ENCODE results near the gene SHF. TPM values are rescaled to one million over a fixed set of nuclear protein-coding genes. Genes with fewer than 3 reads are reported as not detected.

The SHF gene
- total RNA-seq, 2 experiments from 2014 or later = 19.8 to 23.5 TPM

DNA sequence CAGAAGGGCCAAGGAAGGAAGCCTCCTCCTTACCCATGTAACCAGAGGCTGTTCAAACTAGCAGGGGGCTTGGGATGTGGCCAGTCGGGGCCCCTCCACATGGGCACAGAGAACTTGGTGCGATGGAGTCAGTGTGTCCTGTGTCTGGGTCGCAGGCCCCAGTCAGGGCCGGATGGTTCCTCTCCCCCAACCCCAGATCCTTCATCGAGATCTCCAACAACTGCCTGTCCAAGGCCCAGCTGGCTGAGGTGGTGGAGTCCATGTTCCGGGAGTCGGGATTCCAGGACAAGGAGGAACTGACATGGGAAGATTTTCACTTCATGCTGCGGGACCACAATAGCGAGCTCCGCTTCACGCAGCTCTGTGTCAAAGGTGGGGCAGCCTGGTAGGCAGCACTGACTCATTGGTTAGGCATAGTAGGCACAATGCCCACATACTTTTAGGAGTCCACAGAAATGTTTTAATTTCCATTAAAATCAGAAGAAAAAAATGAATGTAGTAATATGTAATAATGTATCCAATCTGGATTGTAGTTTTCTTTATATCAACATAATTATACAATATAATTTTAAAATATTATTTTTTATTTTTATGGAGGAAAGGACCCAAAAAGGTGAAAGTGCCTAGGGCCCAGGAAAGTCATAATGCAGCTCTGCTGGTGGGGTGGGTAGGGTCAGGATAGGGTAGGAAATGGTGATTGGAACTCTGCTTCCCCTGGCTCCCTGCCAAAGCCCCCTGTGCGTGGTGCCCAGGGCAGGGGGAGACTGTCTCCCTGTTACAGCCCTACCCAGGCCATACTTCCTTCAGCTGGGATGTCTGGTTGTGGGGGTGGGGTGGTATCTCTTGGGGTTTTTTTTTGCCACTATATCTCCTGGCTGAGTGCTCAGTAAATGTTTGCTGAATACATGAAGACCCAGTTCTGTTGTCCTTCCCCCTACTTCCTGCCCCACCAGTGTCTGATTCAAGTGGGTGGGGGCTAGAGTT, 39.4 kb downstream of the SHF start:
- Mint-ChIP-seq H3K4me3 (no peak overlapping the region), H3K4me1 (ENCODE audit: low read depth) (no peaks in the 10 kb centered on the region), H3K27me3 (no peaks in the 10 kb centered on the region), H3K36me3 (ENCODE audit: low read depth) (peaks cover 5% of the 10 kb centered on the region), H3K9me3 (no peaks in the 10 kb centered on the region), H3K27ac (no peak overlapping the region)
- no peak for DNase-seq
- TF ChIP-seq, protein P1, sequence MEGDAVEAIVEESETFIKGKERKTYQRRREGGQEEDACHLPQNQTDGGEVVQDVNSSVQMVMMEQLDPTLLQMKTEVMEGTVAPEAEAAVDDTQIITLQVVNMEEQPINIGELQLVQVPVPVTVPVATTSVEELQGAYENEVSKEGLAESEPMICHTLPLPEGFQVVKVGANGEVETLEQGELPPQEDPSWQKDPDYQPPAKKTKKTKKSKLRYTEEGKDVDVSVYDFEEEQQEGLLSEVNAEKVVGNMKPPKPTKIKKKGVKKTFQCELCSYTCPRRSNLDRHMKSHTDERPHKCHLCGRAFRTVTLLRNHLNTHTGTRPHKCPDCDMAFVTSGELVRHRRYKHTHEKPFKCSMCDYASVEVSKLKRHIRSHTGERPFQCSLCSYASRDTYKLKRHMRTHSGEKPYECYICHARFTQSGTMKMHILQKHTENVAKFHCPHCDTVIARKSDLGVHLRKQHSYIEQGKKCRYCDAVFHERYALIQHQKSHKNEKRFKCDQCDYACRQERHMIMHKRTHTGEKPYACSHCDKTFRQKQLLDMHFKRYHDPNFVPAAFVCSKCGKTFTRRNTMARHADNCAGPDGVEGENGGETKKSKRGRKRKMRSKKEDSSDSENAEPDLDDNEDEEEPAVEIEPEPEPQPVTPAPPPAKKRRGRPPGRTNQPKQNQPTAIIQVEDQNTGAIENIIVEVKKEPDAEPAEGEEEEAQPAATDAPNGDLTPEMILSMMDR (IDR thresholded peaks at IDR 0.05) = no peak
- ATAC-seq = no peak
- ChIA-PET CTCF (interaction anchor here (1.4 kb wide), 1 partner anchor 19 kb away, joined by 4 read pairs; no protein-coding TSS in a partner anchor), POLR2A (interaction anchor here (1.3 kb wide), 1 partner anchor 23 kb away, joined by 3 read pairs; no protein-coding TSS in a partner anchor)
- intact Hi-C loops (cut with micrococcal nuclease) = no loop called here

DNA sequence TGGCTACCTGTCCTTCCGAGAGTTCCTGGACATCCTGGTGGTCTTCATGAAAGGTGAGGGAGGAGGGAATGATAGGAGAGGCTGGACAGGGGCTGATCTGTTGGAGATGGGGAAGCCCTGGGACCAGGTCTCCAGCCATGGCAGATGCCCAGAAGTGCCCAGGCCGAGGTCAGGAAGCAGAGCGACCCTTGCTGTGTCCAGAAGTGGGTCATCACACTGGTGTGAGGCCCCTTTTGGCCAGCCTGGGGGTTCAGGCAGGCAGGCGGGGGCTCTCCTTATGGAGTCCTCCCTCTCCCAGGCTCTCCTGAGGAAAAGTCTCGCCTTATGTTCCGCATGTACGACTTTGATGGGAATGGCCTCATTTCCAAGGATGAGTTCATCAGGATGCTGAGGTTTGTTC, 40.2 kb downstream of the SHF start:
- intact Hi-C loops (cut with micrococcal nuclease) = no loop called here
- no peak overlapping the region for H3K4me3 Mint-ChIP-seq
- H3K27ac Mint-ChIP-seq = no peak overlapping the region
- no peaks in the 10 kb centered on the region for H3K9me3 Mint-ChIP-seq
- TF ChIP-seq, protein P1 (IDR thresholded peaks at IDR 0.05) = no peak
- peaks cover 3% of the 10 kb centered on the region for H3K36me3 Mint-ChIP-seq (ENCODE audit: low read depth)
- H3K27me3 Mint-ChIP-seq = no peaks in the 10 kb centered on the region
- ChIA-PET CTCF (interaction anchor here (0.9 to 4.2 kb wide), 3 partner anchors 21 to 252 kb away, joined by 3 to 15 read pairs (median 4); no protein-coding TSS in a partner anchor), POLR2A (interaction anchor here (1.3 kb wide), 1 partner anchor 22 kb away, joined by 3 read pairs; no protein-coding TSS in a partner anchor)
- no peaks in the 10 kb centered on the region for H3K4me1 Mint-ChIP-seq (ENCODE audit: low read depth)
- ATAC-seq (no peak), DNase-seq (no peak)

GRCh38 chr15:45146405-45146804, 41.4 kb downstream of the SHF start:
- ATAC-seq (no peak), DNase-seq (no peak)
- Mint-ChIP-seq H3K27ac (no peak overlapping the region), H3K27me3 (no peaks in the 10 kb centered on the region), H3K4me3 (no peak overlapping the region), H3K4me1 (ENCODE audit: low read depth) (no peaks in the 10 kb centered on the region), H3K9me3 (no peaks in the 10 kb centered on the region), H3K36me3 (ENCODE audit: low read depth) (no peaks in the 10 kb centered on the region)
- TF ChIP-seq, protein P1 (IDR thresholded peaks at IDR 0.05) = no peak
- ChIA-PET POLR2A (interaction anchor here (0.5 kb wide), 1 partner anchor 105 kb away, joined by 5 read pairs; no protein-coding TSS in a partner anchor), CTCF (interaction anchor here (0.9 to 4.2 kb wide), 6 partner anchors 9 to 253 kb away, joined by 3 to 15 read pairs (median 4); no protein-coding TSS in a partner anchor)
- intact Hi-C loops (cut with micrococcal nuclease) = no loop called here

DNA sequence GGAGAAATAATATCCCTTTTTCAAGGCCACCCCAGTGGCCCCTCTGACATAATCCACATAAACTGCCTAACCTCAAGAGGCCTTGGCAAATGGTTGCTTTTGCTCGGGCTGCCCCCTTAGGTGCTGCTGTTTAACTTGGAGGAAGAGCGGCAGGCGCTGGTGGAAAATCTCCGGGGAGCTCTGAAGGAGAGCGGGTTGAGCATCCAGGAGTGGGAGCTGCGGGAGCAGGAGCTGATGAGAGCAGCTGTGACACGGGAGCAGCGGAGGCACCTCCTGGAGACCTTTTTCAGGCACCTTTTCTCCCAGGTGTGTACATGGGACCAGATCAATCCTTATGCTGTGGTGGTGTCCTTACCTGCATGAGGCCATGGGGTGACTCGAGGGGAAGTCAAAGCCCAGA, 43.0 kb downstream of the SHF start:
- Mint-ChIP-seq H3K36me3 (ENCODE audit: low read depth) (no peaks in the 10 kb centered on the region), H3K9me3 (no peaks in the 10 kb centered on the region), H3K27ac (no peak overlapping the region), H3K27me3 (no peaks in the 10 kb centered on the region), H3K4me3 (no peak overlapping the region), H3K4me1 (ENCODE audit: low read depth) (no peaks in the 10 kb centered on the region)
- POLR2A ChIA-PET = interaction anchor here (1.5 kb wide), 1 partner anchor 18 kb away, joined by 3 read pairs; no protein-coding TSS in a partner anchor
- intact Hi-C loops (cut with micrococcal nuclease) = no loop called here
- ATAC-seq (no peak), DNase-seq (no peak)
- TF ChIP-seq, protein P1 (IDR thresholded peaks at IDR 0.05) = no peak
- CTCF ChIA-PET = interaction anchor here (4.2 kb wide), 1 partner anchor 26 kb away, joined by 15 read pairs; no protein-coding TSS in a partner anchor

Data from activated CD8-positive, alpha-beta T cell treated with anti-CD3 and anti-CD28 coated beads for 36 hours (primary cell).